CD4-positive, alpha-beta T cell treated with Interleukin-21 for 1 hour (primary cell): ENCODE measurements around the gene ARFIP1.
"Not testable (repeated sequence)": the region's sequence is repeated elsewhere in the genome, so short reads cannot be mapped to it uniquely, and the experiment has no call there.

Source experiments
- DNase-seq: peaks from one replicate; pipeline ENCODE4 v3.0.0-alpha.2; 2020

ARFIP1 gene

GRCh38 chr4:152848508-152848907 lies 68.8 kb downstream of the ARFIP1 start:
- DNase-seq: no peak

GRCh38 chr4:152849350-152849749 lies 69.6 kb downstream of the ARFIP1 start:
- no peak for DNase-seq

- DNase-seq: peak; percentile 22
These were observed 70.6 kb downstream of the ARFIP1 start for GRCh38 chr4:152850377-152850776.

GRCh38 chr4:152851226-152851625 lies 71.5 kb downstream of the ARFIP1 start:
- DNase-seq: no peak

GRCh38 chr4:152853293-152853692 lies 73.5 kb downstream of the ARFIP1 start:
- DNase-seq: no peak

- DNase-seq: not testable (repeated sequence)
These were observed 74.3 kb downstream of the ARFIP1 start for GRCh38 chr4:152854016-152854415.

- no peak for DNase-seq
These were observed 77.2 kb downstream of the ARFIP1 start for GRCh38 chr4:152856960-152857359.

GRCh38 chr4:152858934-152859333 lies 79.2 kb downstream of the ARFIP1 start:
- DNase-seq: no peak

GRCh38 chr4:152860046-152860445 lies 80.3 kb downstream of the ARFIP1 start:
- no peak for DNase-seq

- DNase-seq: no peak
These were observed 82.9 kb downstream of the ARFIP1 start for GRCh38 chr4:152862608-152863007.

GRCh38 chr4:152864361-152864760 lies 84.6 kb downstream of the ARFIP1 start:
- DNase-seq: no peak

GRCh38 chr4:152866432-152866993 lies 86.8 kb downstream of the ARFIP1 start:
- not testable (repeated sequence) for DNase-seq

GRCh38 chr4:152870606-152871005 lies 90.9 kb downstream of the ARFIP1 start:
- no peak for DNase-seq

- DNase-seq: no peak
These were observed 95.5 kb downstream of the ARFIP1 start for GRCh38 chr4:152875261-152875660.

- no peak for DNase-seq
These were observed 98.1 kb downstream of the ARFIP1 start for GRCh38 chr4:152877868-152878267.

- no peak for DNase-seq
These were observed 100.5 kb downstream of the ARFIP1 start for GRCh38 chr4:152880263-152880662.

- DNase-seq: no peak
These were observed 102.2 kb downstream of the ARFIP1 start for GRCh38 chr4:152881974-152882373.

GRCh38 chr4:152885185-152885584 lies 105.4 kb downstream of the ARFIP1 start:
- no peak for DNase-seq

GRCh38 chr4:152886201-152886600 lies 106.4 kb downstream of the ARFIP1 start:
- DNase-seq: no peak

GRCh38 chr4:152887981-152888380 lies 108.2 kb downstream of the ARFIP1 start:
- DNase-seq: no peak

- DNase-seq: no peak
These were observed 113.2 kb downstream of the ARFIP1 start for GRCh38 chr4:152892974-152893373.

- no peak for DNase-seq
These were observed 114.9 kb downstream of the ARFIP1 start for GRCh38 chr4:152894673-152895072.

- no peak for DNase-seq
These were observed 117.1 kb downstream of the ARFIP1 start for GRCh38 chr4:152896811-152897210.

GRCh38 chr4:152898133-152898532 lies 118.4 kb downstream of the ARFIP1 start:
- not testable (repeated sequence) for DNase-seq

- DNase-seq: no peak
These were observed 118.9 kb downstream of the ARFIP1 start for GRCh38 chr4:152898606-152899005.

- DNase-seq: no peak
These were observed 120.6 kb downstream of the ARFIP1 start for GRCh38 chr4:152900395-152900794.
